SW 1271 (cell line): Measurements from ENCODE around the gene CRYBA4.

Experiments
- DNase-seq, 2 experiments: peaks; one replicate each; lab custom pipeline; 2025; lab: John Stamatoyannopoulos, UW

CRYBA4 gene

GRCh38 chr22:26660961-26661578 lies 39.3 kb downstream of the CRYBA4 start:
- no peak for DNase-seq

GRCh38 chr22:26662160-26662559 lies 40.4 kb downstream of the CRYBA4 start:
- DNase-seq, result no peak

GRCh38 chr22:26663374-26663923 lies 41.7 kb downstream of the CRYBA4 start:
- no peak for DNase-seq

- DNase-seq, result no peak
These were observed 44.1 kb downstream of the CRYBA4 start for GRCh38 chr22:26665813-26666231.

GRCh38 chr22:26667140-26667539 lies 45.4 kb downstream of the CRYBA4 start:
- DNase-seq, result no peak

GRCh38 chr22:26669060-26669481 lies 47.3 kb downstream of the CRYBA4 start:
- DNase-seq, result peak in 1 of 2 experiments; percentile 7

- DNase-seq, result no peak
These were observed 48.7 kb downstream of the CRYBA4 start for GRCh38 chr22:26670459-26670858.

- no peak for DNase-seq
These were observed 49.7 kb downstream of the CRYBA4 start for GRCh38 chr22:26671317-26672059.

GRCh38 chr22:26672060-26672471 lies 50.3 kb downstream of the CRYBA4 start:
- DNase-seq, result no peak

GRCh38 chr22:26672590-26673468 lies 51.1 kb downstream of the CRYBA4 start:
- DNase-seq, result peak; percentile 90 to 94

GRCh38 chr22:26673486-26673885 lies 51.7 kb downstream of the CRYBA4 start:
- DNase-seq, result no peak

- DNase-seq, result no peak
These were observed 52.7 kb downstream of the CRYBA4 start for GRCh38 chr22:26674211-26675190.

GRCh38 chr22:26675687-26676268 lies 54.0 kb downstream of the CRYBA4 start:
- DNase-seq, result no peak

GRCh38 chr22:26677217-26677616 lies 55.5 kb downstream of the CRYBA4 start:
- DNase-seq, result no peak

GRCh38 chr22:26679003-26679629 lies 57.4 kb downstream of the CRYBA4 start:
- DNase-seq, result peak; percentile 30 to 46
